Gastrocnemius medialis (tissue), 4 donors: ENCODE results near the gene CPXM2.

Experiments
- CTCF ChIP-seq, 5 experiments: fragments of 450-650 bp in 3 of 5; fragments of 200-600 bp in 2 of 5; sonication (generic) in 2 of 5; IDR thresholded peaks in 4 of 5; conservative IDR thresholded peaks in 1 of 5; 1 replicate in 4 of 5; 2 replicates in 1 of 5; pipeline ENCODE4 v1.5.1; 2016 to 2019; ENCODE audit warnings: antibody characterized with exemption in 5 of 5, mild to moderate bottlenecking in 3 of 5, moderate library complexity in 3 of 5
- POLR2A ChIP-seq, 2 donors: fragments of 450-650 bp; IDR thresholded peaks; one replicate each; pipeline ENCODE4 v1.6.1; 2017; ENCODE audit warnings: antibody characterized with exemption in 2 of 2, mild to moderate bottlenecking in 2 of 2, moderate library complexity in 2 of 2

GRCh38 chr10:123787566-123787965, 104.0 kb downstream of the CPXM2 start:
- TF ChIP-seq CTCF (IDR thresholded peaks at IDR 0.05 in 4 of 5, conservative IDR thresholded peaks at IDR 0.05 in 1 of 5) = no peak
- TF ChIP-seq POLR2A (IDR thresholded peaks at IDR 0.05) = no peak
